Right atrium auricular region (tissue), 2 donors: ENCODE data around the gene AURKA. TPM values are rescaled to one million over a fixed set of nuclear protein-coding genes. Genes with fewer than 3 reads are reported as not detected.

Experiments
- DNase-seq: peaks from one replicate; pipeline ENCODE4 v3.0.0-alpha.2; 2019; ENCODE audit warnings: low spot score
- H3K27ac ChIP-seq, 2 donors: fragments of 200-600 bp; sonication (generic); 1 replicate in 1 of 2; 2 replicates in 1 of 2; pipeline ENCODE4 v1.5.1; 2016 to 2019
- H3K27me3 ChIP-seq, 2 donors: fragments of 200-600 bp; sonication (generic); one replicate each; pipeline versions ENCODE4 v1.5.1 to v1.6.0; 2017 to 2019
- H3K36me3 ChIP-seq: fragments of 200-600 bp; sonication (generic); one replicate; pipeline ENCODE4 v1.5.1; 2016
- H3K4me1 ChIP-seq, 2 donors: fragments of 200-600 bp; sonication (generic); one replicate each; pipeline versions ENCODE4 v1.5.1 to v1.6.0; 2017 to 2019
- H3K4me3 ChIP-seq, 2 donors: fragments of 200-600 bp; sonication (generic); 1 replicate in 1 of 2; 2 replicates in 1 of 2; pipeline ENCODE4 v1.5.1; 2017 to 2019; ENCODE audit warnings: mild to moderate bottlenecking in 1 of 2, moderate library complexity in 1 of 2
- H3K9me3 ChIP-seq, 2 donors: fragments of 200-600 bp; sonication (generic); one replicate each; pipeline ENCODE4 v1.5.1; 2019
- total RNA-seq, 2 donors: library from RNA; depleted of rRNA; stranded (reverse); fragments of >200 nt; gene quantifications; one replicate each; pipeline ENCODE4 v1.1.0, GENCODE V29; 2016
- TF ChIP-seq, protein P1 (sequence below), 2 donors: fragments of 200-600 bp; sonication (generic); IDR thresholded peaks; one replicate each; pipeline ENCODE4 v1.5.1; 2019; ENCODE audit warnings: antibody characterized with exemption in 2 of 2

Gene AURKA
- total RNA-seq, 2 donors from 2014 or later: 2.0 to 7.6 TPM

DNA sequence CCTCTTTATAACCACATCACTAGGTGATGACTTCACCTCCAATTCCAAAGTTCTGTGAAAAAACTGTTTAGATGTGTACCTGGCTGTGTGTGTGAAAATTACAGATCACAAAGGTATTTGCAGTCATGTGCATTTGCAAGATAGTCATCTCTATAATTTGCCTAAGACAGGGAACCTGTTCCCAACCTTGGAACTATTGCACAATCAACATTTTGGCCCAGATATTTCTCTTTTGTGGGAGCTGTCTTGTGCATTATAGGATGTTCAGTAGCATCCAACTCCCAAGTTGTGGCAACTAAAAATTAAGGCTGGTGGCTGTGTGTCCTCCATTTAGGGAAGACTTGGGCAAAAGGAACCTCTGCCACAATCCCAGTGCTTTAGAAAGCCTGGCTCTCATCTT, 67.2 kb downstream of the AURKA start:
- Histone ChIP-seq H3K4me1 (no peaks in the 10 kb centered on the region), H3K9me3 (no peaks in the 10 kb centered on the region), H3K27me3 (no peaks in the 10 kb centered on the region), H3K4me3 (no peak overlapping the region), H3K27ac (no peak overlapping the region), H3K36me3 (no peaks in the 10 kb centered on the region)
- TF ChIP-seq, protein P1, sequence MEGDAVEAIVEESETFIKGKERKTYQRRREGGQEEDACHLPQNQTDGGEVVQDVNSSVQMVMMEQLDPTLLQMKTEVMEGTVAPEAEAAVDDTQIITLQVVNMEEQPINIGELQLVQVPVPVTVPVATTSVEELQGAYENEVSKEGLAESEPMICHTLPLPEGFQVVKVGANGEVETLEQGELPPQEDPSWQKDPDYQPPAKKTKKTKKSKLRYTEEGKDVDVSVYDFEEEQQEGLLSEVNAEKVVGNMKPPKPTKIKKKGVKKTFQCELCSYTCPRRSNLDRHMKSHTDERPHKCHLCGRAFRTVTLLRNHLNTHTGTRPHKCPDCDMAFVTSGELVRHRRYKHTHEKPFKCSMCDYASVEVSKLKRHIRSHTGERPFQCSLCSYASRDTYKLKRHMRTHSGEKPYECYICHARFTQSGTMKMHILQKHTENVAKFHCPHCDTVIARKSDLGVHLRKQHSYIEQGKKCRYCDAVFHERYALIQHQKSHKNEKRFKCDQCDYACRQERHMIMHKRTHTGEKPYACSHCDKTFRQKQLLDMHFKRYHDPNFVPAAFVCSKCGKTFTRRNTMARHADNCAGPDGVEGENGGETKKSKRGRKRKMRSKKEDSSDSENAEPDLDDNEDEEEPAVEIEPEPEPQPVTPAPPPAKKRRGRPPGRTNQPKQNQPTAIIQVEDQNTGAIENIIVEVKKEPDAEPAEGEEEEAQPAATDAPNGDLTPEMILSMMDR (IDR thresholded peaks at IDR 0.05): no peak
- no peak for DNase-seq

DNA sequence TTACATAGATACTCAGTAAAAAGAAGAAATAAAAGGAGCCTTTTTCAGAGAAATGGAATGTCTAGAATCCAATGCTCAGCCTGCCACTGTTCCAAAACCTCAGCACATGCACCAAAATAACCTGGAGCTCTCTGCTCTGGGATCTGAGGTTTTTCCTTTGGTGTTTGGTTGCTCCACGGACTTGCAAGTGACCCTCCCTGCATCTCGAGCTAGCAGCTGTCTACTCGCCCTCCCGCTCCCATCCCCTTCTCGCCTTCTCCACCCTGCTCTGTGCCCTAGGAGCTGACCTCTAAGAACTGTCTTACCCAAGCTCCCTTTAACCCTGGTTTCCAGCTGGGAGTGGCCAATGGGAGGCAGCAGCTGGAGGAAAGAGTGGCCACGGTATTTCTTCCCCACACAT, 68.4 kb downstream of the AURKA start:
- H3K4me1 ChIP-seq: no peaks in the 10 kb centered on the region
- no peaks in the 10 kb centered on the region for H3K36me3 ChIP-seq
- H3K27me3 ChIP-seq: no peaks in the 10 kb centered on the region
- H3K27ac ChIP-seq: no peak overlapping the region
- no peaks in the 10 kb centered on the region for H3K9me3 ChIP-seq
- H3K4me3 ChIP-seq: no peak overlapping the region
- DNase-seq: no peak
- TF ChIP-seq, protein P1 (IDR thresholded peaks at IDR 0.05): no peak

- no peaks in the 10 kb centered on the region for H3K9me3 ChIP-seq
- no peaks in the 10 kb centered on the region for H3K4me1 ChIP-seq
- no peaks in the 10 kb centered on the region for H3K27me3 ChIP-seq
- no peak overlapping the region for H3K27ac ChIP-seq
- no peak for DNase-seq
- TF ChIP-seq, protein P1 (IDR thresholded peaks at IDR 0.05): no peak
- no peaks in the 10 kb centered on the region for H3K36me3 ChIP-seq
- H3K4me3 ChIP-seq: no peak overlapping the region
These were observed 68.8 kb downstream of the AURKA start for GRCh38 chr20:56323206-56323605.

GRCh38 chr20:56322681-56323080, 69.3 kb downstream of the AURKA start:
- Histone ChIP-seq H3K4me3 (no peak overlapping the region), H3K4me1 (no peaks in the 10 kb centered on the region), H3K27me3 (no peaks in the 10 kb centered on the region), H3K9me3 (no peaks in the 10 kb centered on the region), H3K36me3 (no peaks in the 10 kb centered on the region), H3K27ac (no peak overlapping the region)
- DNase-seq: no peak
- TF ChIP-seq, protein P1 (IDR thresholded peaks at IDR 0.05): no peak

Other genes starting within 250 kb of the AURKA start
- not detected for gene MC3R, start 143.5 kb downstream of the AURKA start, total RNA-seq
- 10 to 100 TPM; 26.3 to 29.9 TPM for gene FAM210B, start 33.2 kb downstream of the AURKA start, total RNA-seq
- 10 to 100 TPM; 16.4 to 22.8 TPM for gene CSTF1, start 430 bp upstream of the AURKA start, total RNA-seq
- 1 to 10 TPM; 2.0 to 2.4 TPM for gene CASS4, start 20.0 kb upstream of the AURKA start, total RNA-seq
- gene RTF2, start 76.4 kb upstream of the AURKA start, total RNA-seq: 10 to 100 TPM; 48.6 to 49.4 TPM
- not detected for gene FAM209A, start 132.5 kb upstream of the AURKA start, total RNA-seq
- gene FAM209B, start 141.0 kb upstream of the AURKA start, total RNA-seq: not detected
- under 1 TPM; 0.37 to 0.39 TPM for gene TFAP2C, start 237.1 kb upstream of the AURKA start, total RNA-seq